Measurements from ENCODE around the gene RGS11.

The RGS11 gene

GRCh38 chr16:285146-286055 is 9.7 kb upstream of the RGS11 start:
- Histone ChIP-seq H3K27ac (no peak overlapping the region), H3K9ac (ENCODE audit: insufficient read length) (no peak overlapping the region), H3K4me3 (no peak overlapping the region), H3K9me3 (ENCODE audit: low read depth, low read length) (no peaks in the 10 kb centered on the region), H3K36me3 (ENCODE audit: insufficient read depth, low read length) (no peaks in the 10 kb centered on the region)
- DNase-seq (ENCODE audit: low read depth, low spot score) = no peak
- TF ChIP-seq EZH2 (IDR thresholded peaks at IDR 0.05) (no peak), FOXP2 (optimal IDR thresholded peaks at IDR 0.05; ENCODE audit: control extremely low read depth, extremely low read length, insufficient read depth) (no peak), POLR2AphosphoS5 (IDR thresholded peaks at IDR 0.05; ENCODE audit: borderline replicate concordance, low read depth, low read length) (no peak)

DNA sequence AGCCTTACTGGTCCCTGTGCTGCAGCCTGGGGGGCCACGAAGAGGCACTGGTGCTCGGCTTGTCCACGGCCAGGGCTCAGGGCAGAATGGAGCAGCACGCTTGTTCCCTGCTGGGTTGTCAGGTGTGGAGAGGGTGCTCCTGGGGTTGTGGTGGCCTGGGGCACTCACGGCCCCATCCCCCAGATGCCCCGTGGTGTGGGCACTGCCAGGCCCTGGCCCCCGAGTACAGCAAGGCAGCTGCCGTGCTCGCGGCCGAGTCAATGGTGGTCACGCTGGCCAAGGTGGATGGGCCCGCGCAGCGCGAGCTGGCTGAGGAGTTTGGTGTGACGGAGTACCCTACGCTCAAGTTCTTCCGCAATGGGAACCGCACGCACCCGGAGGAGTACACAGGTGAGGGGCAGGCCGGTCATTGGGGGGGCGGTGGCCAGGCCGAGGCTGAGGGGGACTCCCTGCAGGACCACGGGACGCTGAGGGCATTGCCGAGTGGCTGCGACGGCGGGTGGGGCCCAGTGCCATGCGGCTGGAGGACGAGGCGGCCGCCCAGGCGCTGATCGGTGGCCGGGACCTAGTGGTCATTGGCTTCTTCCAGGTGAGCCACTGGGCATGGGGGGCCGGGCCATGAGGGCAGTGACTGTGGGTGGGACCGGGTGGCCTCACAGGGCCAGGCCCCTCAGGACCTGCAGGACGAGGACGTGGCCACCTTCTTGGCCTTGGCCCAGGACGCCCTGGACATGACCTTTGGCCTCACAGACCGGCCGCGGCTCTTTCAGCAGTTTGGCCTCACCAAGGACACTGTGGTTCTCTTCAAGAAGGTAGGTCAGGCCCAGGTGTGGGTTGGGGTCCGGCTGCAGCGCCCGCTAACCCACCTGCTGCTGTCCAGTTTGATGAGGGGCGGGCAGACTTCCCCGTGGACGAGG is 8.7 kb upstream of the RGS11 start:
- no peak for DNase-seq (ENCODE audit: low read depth, low spot score)
- Histone ChIP-seq H3K36me3 (ENCODE audit: insufficient read depth, low read length) (no peaks in the 10 kb centered on the region), H3K4me3 (no peak overlapping the region), H3K27ac (no peak overlapping the region), H3K9me3 (ENCODE audit: low read depth, low read length) (no peaks in the 10 kb centered on the region), H3K9ac (ENCODE audit: insufficient read length) (no peak overlapping the region)
- TF ChIP-seq EZH2 (IDR thresholded peaks at IDR 0.05) (no peak), FOXP2 (optimal IDR thresholded peaks at IDR 0.05; ENCODE audit: control extremely low read depth, extremely low read length, insufficient read depth) (no peak)

DNA sequence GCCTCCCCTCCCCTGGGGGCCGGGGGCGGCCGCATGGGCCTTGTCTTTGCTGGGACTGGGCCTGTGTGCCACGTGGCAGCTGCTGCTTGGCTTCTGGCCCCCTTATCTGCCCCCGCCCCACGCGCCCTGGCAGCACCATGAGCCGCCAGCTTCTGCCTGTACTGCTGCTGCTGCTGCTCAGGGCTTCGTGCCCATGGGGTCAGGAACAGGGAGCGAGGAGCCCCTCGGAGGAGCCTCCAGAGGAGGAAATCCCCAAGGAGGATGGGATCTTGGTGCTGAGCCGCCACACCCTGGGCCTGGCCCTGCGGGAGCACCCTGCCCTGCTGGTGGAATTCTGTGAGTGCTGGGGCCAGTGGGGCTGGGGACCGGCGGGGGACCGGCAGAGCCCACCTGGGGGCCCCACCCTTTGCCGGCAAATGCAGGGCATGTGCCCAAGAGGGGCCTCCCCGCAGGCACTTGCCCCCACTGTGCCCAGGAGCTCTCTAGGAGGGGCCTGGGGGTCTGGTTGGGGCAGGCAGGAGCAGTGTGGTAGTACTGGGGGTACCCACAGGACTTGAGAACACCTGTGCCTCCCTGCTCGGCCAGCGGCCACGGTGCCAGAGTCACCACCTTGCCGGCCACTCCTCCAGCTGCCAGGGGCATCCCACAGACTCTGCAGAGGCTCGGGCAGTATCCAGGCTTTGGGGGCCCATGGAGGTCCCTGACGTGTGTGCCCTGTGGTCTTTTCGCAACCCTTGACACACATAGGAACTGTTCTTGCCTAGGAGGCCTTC is 7.5 kb upstream of the RGS11 start, which contains the start of gene PDIA2:
PDIA2 (plus strand) TSS at position 132 of the 773 bp plus-strand sequence; CDS start at position 138, 6 bp downstream.
- no peaks in the 10 kb centered on the region for H3K36me3 ChIP-seq (ENCODE audit: insufficient read depth, low read length)
- TF ChIP-seq FOXP2 (optimal IDR thresholded peaks at IDR 0.05; ENCODE audit: control extremely low read depth, extremely low read length, insufficient read depth) (no peak), EZH2 (IDR thresholded peaks at IDR 0.05) (no peak), POLR2AphosphoS5 (IDR thresholded peaks at IDR 0.05; ENCODE audit: borderline replicate concordance, low read depth, low read length) (no peak)
- no peak within 1 kb of the TSS for H3K9ac ChIP-seq (ENCODE audit: insufficient read length)
- H3K9me3 ChIP-seq (ENCODE audit: low read depth, low read length) = no peaks in the 10 kb centered on the region
- no peak for DNase-seq (ENCODE audit: low read depth, low spot score)
- H3K27ac ChIP-seq = no peak within 1 kb of the TSS
- H3K4me3 ChIP-seq = no peak within 1 kb of the TSS

GRCh38 chr16:282491-282890 is 6.7 kb upstream of the RGS11 start:
- no peak for DNase-seq (ENCODE audit: low read depth, low spot score)
- no peak overlapping the region for H3K27ac ChIP-seq
- TF ChIP-seq POLR2AphosphoS5 (IDR thresholded peaks at IDR 0.05; ENCODE audit: borderline replicate concordance, low read depth, low read length) (no peak), EZH2 (IDR thresholded peaks at IDR 0.05) (no peak), FOXP2 (optimal IDR thresholded peaks at IDR 0.05; ENCODE audit: control extremely low read depth, extremely low read length, insufficient read depth) (no peak)
- no peak overlapping the region for H3K4me3 ChIP-seq
- H3K9ac ChIP-seq (ENCODE audit: insufficient read length) = no peak overlapping the region
- H3K36me3 ChIP-seq (ENCODE audit: insufficient read depth, low read length) = no peaks in the 10 kb centered on the region
- H3K9me3 ChIP-seq (ENCODE audit: low read depth, low read length) = no peaks in the 10 kb centered on the region

- TF ChIP-seq POLR2AphosphoS5 (IDR thresholded peaks at IDR 0.05; ENCODE audit: borderline replicate concordance, low read depth, low read length) = no peak
- TF ChIP-seq EZH2 (IDR thresholded peaks at IDR 0.05) = no peak
- TF ChIP-seq FOXP2 (optimal IDR thresholded peaks at IDR 0.05; ENCODE audit: control extremely low read depth, extremely low read length, insufficient read depth) = no peak
- Histone ChIP-seq H3K9ac (ENCODE audit: insufficient read length) (no peak overlapping the region), H3K4me3 (no peak overlapping the region), H3K9me3 (ENCODE audit: low read depth, low read length) (no peaks in the 10 kb centered on the region), H3K27ac (no peak overlapping the region), H3K36me3 (ENCODE audit: insufficient read depth, low read length) (no peaks in the 10 kb centered on the region)
- DNase-seq (ENCODE audit: low read depth, low spot score) = no peak
Measured at GRCh38 chr16:281660-282255, 6.0 kb upstream of the RGS11 start.

GRCh38 chr16:280991-281659 is 5.4 kb upstream of the RGS11 start:
- Histone ChIP-seq H3K4me3 (peak overlapping the region; percentile 57), H3K27ac (no peak overlapping the region), H3K9me3 (ENCODE audit: low read depth, low read length) (no peaks in the 10 kb centered on the region), H3K36me3 (ENCODE audit: insufficient read depth, low read length) (no peaks in the 10 kb centered on the region), H3K9ac (ENCODE audit: insufficient read length) (no peak overlapping the region)
- no peak for DNase-seq (ENCODE audit: low read depth, low spot score)
- TF ChIP-seq FOXP2 (optimal IDR thresholded peaks at IDR 0.05; ENCODE audit: control extremely low read depth, extremely low read length, insufficient read depth) (no peak), EZH2 (IDR thresholded peaks at IDR 0.05) (no peak), POLR2AphosphoS5 (IDR thresholded peaks at IDR 0.05; ENCODE audit: borderline replicate concordance, low read depth, low read length) (no peak)

- Histone ChIP-seq H3K9me3 (ENCODE audit: low read depth, low read length) (no peaks in the 10 kb centered on the region), H3K4me3 (peak within 1 kb of the TSS; percentile 57), H3K36me3 (ENCODE audit: insufficient read depth, low read length) (no peaks in the 10 kb centered on the region), H3K9ac (ENCODE audit: insufficient read length) (no peak within 1 kb of the TSS), H3K27ac (no peak within 1 kb of the TSS)
- TF ChIP-seq POLR2AphosphoS5 (IDR thresholded peaks at IDR 0.05; ENCODE audit: borderline replicate concordance, low read depth, low read length) (no peak), FOXP2 (optimal IDR thresholded peaks at IDR 0.05; ENCODE audit: control extremely low read depth, extremely low read length, insufficient read depth) (no peak), EZH2 (IDR thresholded peaks at IDR 0.05) (no peak)
- no peak for DNase-seq (ENCODE audit: low read depth, low spot score)
Measured at GRCh38 chr16:280552-280951, 4.8 kb upstream of the RGS11 start, which contains the start of gene ARHGDIG. Gene ARHGDIG (plus strand): TSS chr16:280591. CDS start chr16:280681, 90 bp downstream.
